D721Med (cell line): ENCODE data around the gene GSTA4.

Experiments
- DNase-seq: peaks from one replicate; pipeline ENCODE4 v3.0.0; 2011; ENCODE audit warnings: low spot score; ENCODE audit not compliant: insufficient read length
- FAIRE-seq: peaks from 2 replicates; lab custom pipeline; 2011; peaks lifted over from hg19 to GRCh38; lab: Jason Lieb, UNC
- TF ChIP-seq, protein P1 (sequence below): IDR thresholded peaks from 2 replicates; pipeline ENCODE4 v1.5.1; 2012; ENCODE audit warnings: mild to moderate bottlenecking, control low read depth; ENCODE audit not compliant: insufficient read depth; ENCODE audit errors: missing control alignments

The GSTA4 gene

DNA sequence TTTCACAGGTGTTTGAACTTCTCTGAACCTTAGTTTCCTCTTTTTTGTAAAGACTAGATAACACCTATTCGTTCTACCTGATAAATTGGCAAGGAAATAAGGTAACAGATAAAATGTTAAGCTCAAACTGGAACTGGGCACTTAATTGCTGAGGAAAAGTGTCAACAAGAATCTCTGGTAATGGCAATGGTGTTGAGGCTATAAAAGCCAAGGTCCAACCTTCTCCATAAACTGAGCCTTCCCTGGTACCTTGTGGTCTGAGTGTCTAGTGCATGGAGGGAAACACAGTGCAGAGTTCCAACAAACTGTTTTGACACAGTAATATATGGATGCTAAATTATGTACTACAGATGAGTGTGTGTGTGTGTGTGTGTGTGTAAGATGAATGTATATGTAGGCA, 33.4 kb upstream of the GSTA4 start:
- no peak for DNase-seq
- TF ChIP-seq, protein P1, sequence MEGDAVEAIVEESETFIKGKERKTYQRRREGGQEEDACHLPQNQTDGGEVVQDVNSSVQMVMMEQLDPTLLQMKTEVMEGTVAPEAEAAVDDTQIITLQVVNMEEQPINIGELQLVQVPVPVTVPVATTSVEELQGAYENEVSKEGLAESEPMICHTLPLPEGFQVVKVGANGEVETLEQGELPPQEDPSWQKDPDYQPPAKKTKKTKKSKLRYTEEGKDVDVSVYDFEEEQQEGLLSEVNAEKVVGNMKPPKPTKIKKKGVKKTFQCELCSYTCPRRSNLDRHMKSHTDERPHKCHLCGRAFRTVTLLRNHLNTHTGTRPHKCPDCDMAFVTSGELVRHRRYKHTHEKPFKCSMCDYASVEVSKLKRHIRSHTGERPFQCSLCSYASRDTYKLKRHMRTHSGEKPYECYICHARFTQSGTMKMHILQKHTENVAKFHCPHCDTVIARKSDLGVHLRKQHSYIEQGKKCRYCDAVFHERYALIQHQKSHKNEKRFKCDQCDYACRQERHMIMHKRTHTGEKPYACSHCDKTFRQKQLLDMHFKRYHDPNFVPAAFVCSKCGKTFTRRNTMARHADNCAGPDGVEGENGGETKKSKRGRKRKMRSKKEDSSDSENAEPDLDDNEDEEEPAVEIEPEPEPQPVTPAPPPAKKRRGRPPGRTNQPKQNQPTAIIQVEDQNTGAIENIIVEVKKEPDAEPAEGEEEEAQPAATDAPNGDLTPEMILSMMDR = no peak
- FAIRE-seq = no peak

DNA sequence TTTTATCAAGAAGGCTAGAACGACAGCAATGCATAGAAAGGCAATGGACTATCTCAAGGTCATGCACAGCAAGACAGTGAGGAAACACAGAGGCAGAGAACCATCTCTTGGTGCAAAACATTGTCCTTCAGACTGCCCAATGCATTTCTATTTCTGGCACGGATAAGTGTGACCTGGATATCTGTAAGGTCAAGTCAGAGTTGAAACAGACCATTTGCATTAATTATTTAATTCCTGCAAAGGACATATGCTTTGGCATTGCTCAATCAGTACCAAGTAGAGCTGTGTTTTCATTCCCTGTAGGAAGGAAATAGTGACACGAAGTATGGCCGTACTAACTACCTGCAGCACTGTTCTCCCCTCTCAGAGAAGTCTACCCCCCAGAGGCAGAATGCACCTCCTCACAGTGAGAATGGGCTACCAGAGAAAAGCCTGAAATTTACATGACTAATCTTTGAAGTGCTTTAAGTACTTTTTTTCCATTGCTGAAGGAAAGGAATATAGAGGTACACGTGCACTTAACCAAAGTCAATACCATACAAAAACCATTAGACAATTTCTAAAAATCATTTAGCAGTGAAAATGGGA, 32.1 kb upstream of the GSTA4 start:
- DNase-seq (no peak), FAIRE-seq (no peak)
- TF ChIP-seq, protein P1 = no peak

DNA sequence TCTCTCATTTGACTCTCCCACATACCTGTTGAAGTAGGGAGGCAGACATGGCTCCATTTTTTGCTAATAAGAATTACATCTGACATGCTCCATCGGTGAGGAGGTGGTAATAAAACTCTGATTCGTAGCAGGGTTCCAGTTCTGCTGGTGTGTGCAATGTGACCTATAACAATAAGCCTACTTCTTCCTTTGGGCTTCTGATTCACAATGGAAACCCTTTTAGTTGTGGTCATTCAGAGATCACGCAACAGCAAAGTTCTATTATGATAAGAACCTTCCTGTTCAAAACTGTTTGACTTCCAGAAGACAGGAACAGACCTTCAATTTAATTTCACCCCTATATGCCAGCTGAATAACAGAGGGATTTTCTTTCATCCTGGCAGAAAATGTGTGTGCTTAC, 31.4 kb upstream of the GSTA4 start:
- FAIRE-seq (no peak), DNase-seq (no peak)
- TF ChIP-seq, protein P1 = no peak

DNA sequence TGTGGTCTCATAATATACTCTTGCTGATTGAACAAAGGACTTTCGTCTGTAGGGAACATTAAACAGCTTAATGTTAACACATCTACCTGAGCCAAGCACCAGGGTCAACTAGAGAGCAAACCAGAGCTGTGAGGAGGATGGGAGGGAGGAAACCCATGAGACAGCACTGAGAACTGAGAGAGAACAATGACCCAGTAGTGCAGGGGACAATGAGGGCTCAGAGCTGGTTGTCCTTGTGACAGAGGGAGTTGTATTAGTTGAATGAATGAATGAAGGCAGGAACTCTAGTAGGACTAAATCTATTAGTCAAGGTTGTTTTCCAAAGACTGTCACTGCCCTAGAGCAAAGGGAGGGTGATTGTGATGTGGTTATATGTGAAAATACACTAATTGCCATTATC, 28.2 kb upstream of the GSTA4 start:
- FAIRE-seq = no peak
- DNase-seq = no peak
- TF ChIP-seq, protein P1 = no peak

DNA sequence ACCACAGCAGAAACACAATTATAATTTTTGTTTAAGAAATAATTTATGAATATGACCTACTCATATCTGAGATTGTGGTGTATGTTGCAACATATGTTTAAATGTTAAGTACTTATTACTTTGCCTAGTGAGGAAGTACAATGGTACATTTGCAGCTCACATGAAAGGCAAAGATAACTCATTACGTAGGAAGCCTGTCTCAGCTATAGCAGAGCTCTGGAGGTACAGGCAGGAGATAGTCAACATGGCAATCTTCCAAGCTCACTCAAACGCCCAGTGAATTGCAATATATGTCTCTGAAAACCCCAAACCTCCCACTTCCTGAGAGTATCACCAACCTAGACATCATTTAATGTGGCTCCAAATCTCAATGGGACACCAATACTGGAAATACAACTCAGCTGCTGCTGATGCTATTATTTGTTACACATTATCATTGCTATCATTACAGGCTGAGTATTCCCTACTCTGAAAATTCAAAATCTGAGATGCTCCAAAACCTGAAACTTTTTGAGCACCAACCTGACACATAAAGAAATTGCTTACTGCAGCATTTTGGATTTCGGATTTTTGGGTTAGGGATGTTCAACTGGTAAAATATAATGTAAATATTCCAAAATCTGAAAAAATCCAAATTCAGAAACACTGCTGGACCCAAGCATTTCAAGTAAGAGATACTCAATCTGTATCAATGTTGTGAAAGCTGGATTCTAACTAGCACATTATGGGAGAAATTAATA, 25.1 kb upstream of the GSTA4 start:
- TF ChIP-seq, protein P1 = no peak
- FAIRE-seq (no peak), DNase-seq (no peak)

DNA sequence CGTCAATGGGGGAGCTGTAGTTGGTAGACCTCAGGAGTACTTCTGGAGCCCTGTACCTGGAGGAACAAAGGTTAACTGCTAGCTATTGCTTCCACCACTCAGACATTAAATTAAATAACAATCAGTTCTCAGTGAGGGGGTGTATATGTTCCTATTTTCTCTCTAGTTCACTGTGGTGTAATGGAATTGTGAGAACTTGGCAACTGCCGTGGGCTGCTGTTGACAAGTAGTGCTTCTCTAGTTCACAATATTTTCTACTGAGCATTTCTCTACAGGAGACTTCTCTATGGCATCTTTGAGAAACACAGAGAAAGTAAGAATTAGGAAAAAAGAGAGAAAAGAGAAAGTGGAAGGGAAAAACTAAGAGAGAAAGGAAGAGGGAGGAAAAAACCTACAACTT, 23.4 kb upstream of the GSTA4 start:
- DNase-seq (no peak), FAIRE-seq (no peak)
- TF ChIP-seq, protein P1 = no peak

DNA sequence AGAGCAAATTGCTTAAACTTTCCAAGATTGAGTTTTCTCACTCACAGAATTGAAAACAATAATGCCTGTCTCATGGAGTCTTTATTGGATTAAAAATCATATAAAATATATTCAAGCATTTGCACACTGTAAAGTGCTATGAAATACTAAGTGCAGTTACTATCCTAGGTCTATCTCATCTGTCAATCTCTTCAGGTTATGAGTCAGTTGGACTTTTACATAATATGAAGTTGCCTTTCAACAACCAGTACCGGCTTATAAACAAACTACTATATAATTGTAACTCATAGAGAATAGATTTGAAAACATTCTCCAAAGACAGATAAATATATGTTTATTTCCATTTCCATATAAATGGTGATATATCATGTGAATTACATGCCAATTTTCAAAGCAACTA, 20.4 kb upstream of the GSTA4 start:
- FAIRE-seq (no peak), DNase-seq (no peak)
- TF ChIP-seq, protein P1 = no peak
